ENCODE data around the gene ST8SIA5.

ST8SIA5 gene

DNA sequence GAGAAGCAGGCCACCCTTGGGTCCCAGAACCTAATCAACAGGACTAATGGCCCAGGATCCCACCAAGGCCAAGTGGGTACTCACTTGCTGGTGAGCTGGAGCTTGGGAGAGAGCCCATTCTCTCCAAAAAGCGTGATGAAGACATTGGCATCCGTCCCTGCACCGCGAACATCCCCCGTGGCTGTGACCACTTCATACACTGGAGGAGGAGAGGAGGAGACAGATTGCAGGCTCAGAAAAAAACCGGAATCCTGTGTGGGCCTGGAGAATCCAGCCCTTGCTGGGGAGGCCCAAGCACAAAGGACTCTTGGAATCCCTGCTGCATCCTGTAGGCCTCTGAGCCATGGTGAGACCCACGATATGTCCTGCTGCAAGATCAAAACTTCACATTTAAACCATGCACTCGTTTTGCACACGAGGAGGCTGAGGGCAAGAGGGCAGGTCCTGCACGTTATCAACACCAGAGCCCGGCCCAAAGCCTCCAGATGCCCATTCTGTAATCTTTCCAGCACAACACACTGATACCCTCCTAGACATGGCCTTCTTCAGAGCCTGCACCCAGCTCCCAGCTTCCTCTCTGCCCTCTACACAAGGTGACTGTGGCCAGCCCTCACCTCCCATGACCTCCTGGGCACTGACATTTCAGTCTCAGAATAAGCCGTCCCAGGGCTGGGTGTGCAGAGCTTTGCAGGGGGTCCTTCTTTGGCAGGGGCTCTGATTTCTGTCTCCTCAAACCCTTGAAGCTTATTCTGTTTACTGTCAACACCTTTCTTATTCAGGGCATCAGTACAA, 107.6 kb downstream of the ST8SIA5 start:
- no peak for TF ChIP-seq EZH2phosphoT487 (IDR thresholded peaks at IDR 0.05; ENCODE audit: borderline replicate concordance, low read length)
- TF ChIP-seq, protein P1, sequence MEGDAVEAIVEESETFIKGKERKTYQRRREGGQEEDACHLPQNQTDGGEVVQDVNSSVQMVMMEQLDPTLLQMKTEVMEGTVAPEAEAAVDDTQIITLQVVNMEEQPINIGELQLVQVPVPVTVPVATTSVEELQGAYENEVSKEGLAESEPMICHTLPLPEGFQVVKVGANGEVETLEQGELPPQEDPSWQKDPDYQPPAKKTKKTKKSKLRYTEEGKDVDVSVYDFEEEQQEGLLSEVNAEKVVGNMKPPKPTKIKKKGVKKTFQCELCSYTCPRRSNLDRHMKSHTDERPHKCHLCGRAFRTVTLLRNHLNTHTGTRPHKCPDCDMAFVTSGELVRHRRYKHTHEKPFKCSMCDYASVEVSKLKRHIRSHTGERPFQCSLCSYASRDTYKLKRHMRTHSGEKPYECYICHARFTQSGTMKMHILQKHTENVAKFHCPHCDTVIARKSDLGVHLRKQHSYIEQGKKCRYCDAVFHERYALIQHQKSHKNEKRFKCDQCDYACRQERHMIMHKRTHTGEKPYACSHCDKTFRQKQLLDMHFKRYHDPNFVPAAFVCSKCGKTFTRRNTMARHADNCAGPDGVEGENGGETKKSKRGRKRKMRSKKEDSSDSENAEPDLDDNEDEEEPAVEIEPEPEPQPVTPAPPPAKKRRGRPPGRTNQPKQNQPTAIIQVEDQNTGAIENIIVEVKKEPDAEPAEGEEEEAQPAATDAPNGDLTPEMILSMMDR (IDR thresholded peaks at IDR 0.05; ENCODE audit: low read depth, low read length, poor library complexity, severe bottlenecking): no peak
- no peak overlapping the region for H3K4me3 ChIP-seq (ENCODE audit: low read length)
- H3K79me2 ChIP-seq (ENCODE audit: control insufficient read depth, low read length): no peaks in the 10 kb centered on the region
- no peak overlapping the region for H3K27ac ChIP-seq (ENCODE audit: low read depth, low read length)
- H3K36me3 ChIP-seq (ENCODE audit: control insufficient read depth, low read length): no peaks in the 10 kb centered on the region
- H3K9me2 ChIP-seq (replicated peaks; ENCODE audit: control insufficient read depth, low read length): no peaks in the 10 kb centered on the region
- no peaks in the 10 kb centered on the region for H3K4me1 ChIP-seq (ENCODE audit: control insufficient read depth, low read length)
- no peaks in the 10 kb centered on the region for H3F3A ChIP-seq (ENCODE audit: control insufficient read depth, insufficient read depth)
- no peaks in the 10 kb centered on the region for H3K9me3 ChIP-seq (ENCODE audit: control insufficient read depth, insufficient read depth, low read length)
- H4K20me1 ChIP-seq (ENCODE audit: control insufficient read depth, insufficient read depth, low read depth, low read length): no peaks in the 10 kb centered on the region
- no peak overlapping the region for H3K4me2 ChIP-seq (ENCODE audit: low read length)
- peaks cover 41% of the 10 kb centered on the region for H3K27me3 ChIP-seq (ENCODE audit: control insufficient read depth, low read length)

GRCh38 chr18:46646468-46646867, 110.4 kb downstream of the ST8SIA5 start:
- Histone ChIP-seq H3K4me2 (ENCODE audit: low read length) (no peak overlapping the region), H3F3A (ENCODE audit: control insufficient read depth, insufficient read depth) (no peaks in the 10 kb centered on the region), H3K9me3 (ENCODE audit: control insufficient read depth, insufficient read depth, low read length) (no peaks in the 10 kb centered on the region), H4K20me1 (ENCODE audit: control insufficient read depth, insufficient read depth, low read depth, low read length) (no peaks in the 10 kb centered on the region), H3K27me3 (ENCODE audit: control insufficient read depth, low read length) (peaks cover 44% of the 10 kb centered on the region), H3K36me3 (ENCODE audit: control insufficient read depth, low read length) (no peaks in the 10 kb centered on the region), H3K9me2 (replicated peaks; ENCODE audit: control insufficient read depth, low read length) (no peaks in the 10 kb centered on the region), H3K79me2 (ENCODE audit: control insufficient read depth, low read length) (no peaks in the 10 kb centered on the region), H3K4me1 (ENCODE audit: control insufficient read depth, low read length) (no peaks in the 10 kb centered on the region), H3K4me3 (ENCODE audit: low read length) (no peak overlapping the region), H3K27ac (ENCODE audit: low read depth, low read length) (no peak overlapping the region)
- TF ChIP-seq, protein P1 (IDR thresholded peaks at IDR 0.05; ENCODE audit: low read depth, low read length, poor library complexity, severe bottlenecking): no peak
- TF ChIP-seq EZH2phosphoT487 (IDR thresholded peaks at IDR 0.05; ENCODE audit: borderline replicate concordance, low read length): no peak

- no peak for TF ChIP-seq EZH2phosphoT487 (IDR thresholded peaks at IDR 0.05; ENCODE audit: borderline replicate concordance, low read length)
- TF ChIP-seq, protein P1 (IDR thresholded peaks at IDR 0.05; ENCODE audit: low read depth, low read length, poor library complexity, severe bottlenecking): no peak
- no peak overlapping the region for H3K27ac ChIP-seq (ENCODE audit: low read depth, low read length)
- no peaks in the 10 kb centered on the region for H4K20me1 ChIP-seq (ENCODE audit: control insufficient read depth, insufficient read depth, low read depth, low read length)
- no peak overlapping the region for H3K4me2 ChIP-seq (ENCODE audit: low read length)
- H3F3A ChIP-seq (ENCODE audit: control insufficient read depth, insufficient read depth): no peaks in the 10 kb centered on the region
- no peaks in the 10 kb centered on the region for H3K9me2 ChIP-seq (replicated peaks; ENCODE audit: control insufficient read depth, low read length)
- no peaks in the 10 kb centered on the region for H3K36me3 ChIP-seq (ENCODE audit: control insufficient read depth, low read length)
- no peaks in the 10 kb centered on the region for H3K4me1 ChIP-seq (ENCODE audit: control insufficient read depth, low read length)
- no peaks in the 10 kb centered on the region for H3K79me2 ChIP-seq (ENCODE audit: control insufficient read depth, low read length)
- H3K27me3 ChIP-seq (ENCODE audit: control insufficient read depth, low read length): peaks cover 30% of the 10 kb centered on the region
- H3K4me3 ChIP-seq (ENCODE audit: low read length): no peak overlapping the region
- no peaks in the 10 kb centered on the region for H3K9me3 ChIP-seq (ENCODE audit: control insufficient read depth, insufficient read depth, low read length)
Measured at GRCh38 chr18:46642561-46642960, 114.3 kb downstream of the ST8SIA5 start.
